GM23248 (cell line): Measurements from ENCODE around the gene IGF2BP1. TPM values are rescaled to one million over a fixed set of nuclear protein-coding genes. Genes with fewer than 3 reads are reported as not detected.

ENCODE experiments used
- DNase-seq: peaks from one replicate; pipeline ENCODE4 v3.0.0-alpha.2; 2015
- H2AFZ ChIP-seq: fragments of 200-600 bp; sonication (generic); 2 replicates; pipeline ENCODE4 v1.6.1; 2016; ENCODE audit warnings: antibody characterized with exemption
- H3F3A ChIP-seq: fragments of 200-600 bp; sonication (generic); 2 replicates; pipeline ENCODE4 v1.6.1; 2016; ENCODE audit warnings: mild to moderate bottlenecking, antibody characterized with exemption, mixed run types; ENCODE audit not compliant: insufficient read depth
- H3K27ac ChIP-seq: fragments of 200-600 bp; sonication (generic); 2 replicates; pipeline ENCODE4 v1.5.1; 2016; ENCODE audit warnings: mild to moderate bottlenecking
- H3K27me3 ChIP-seq: fragments of 200-600 bp; sonication (generic); replicated peaks from 2 replicates; pipeline ENCODE4 v1.6.1; 2016; ENCODE audit warnings: mild to moderate bottlenecking; ENCODE audit not compliant: insufficient read depth
- H3K36me3 ChIP-seq: fragments of 200-600 bp; sonication (generic); 2 replicates; pipeline ENCODE4 v1.6.1; 2016; ENCODE audit warnings: low read depth, mild to moderate bottlenecking
- H3K4me1 ChIP-seq: fragments of 200-600 bp; sonication (generic); 2 replicates; pipeline ENCODE4 v1.6.1; 2016; ENCODE audit warnings: mild to moderate bottlenecking; ENCODE audit not compliant: insufficient read depth
- H3K4me2 ChIP-seq: fragments of 200-600 bp; sonication (generic); one replicate; pipeline ENCODE4 v1.6.1; 2016; ENCODE audit warnings: mild to moderate bottlenecking; ENCODE audit not compliant: unreplicated experiment
- H3K4me3 ChIP-seq: fragments of 200-600 bp; sonication (generic); 2 replicates; pipeline ENCODE4 v1.5.1; 2016; ENCODE audit warnings: mild to moderate bottlenecking
- H3K79me2 ChIP-seq: fragments of 200-600 bp; sonication (generic); 2 replicates; pipeline ENCODE4 v1.6.1; 2016; ENCODE audit warnings: mild to moderate bottlenecking; ENCODE audit not compliant: insufficient read depth
- H3K9ac ChIP-seq: fragments of 200-600 bp; sonication (generic); 2 replicates; pipeline ENCODE4 v1.6.1; 2016; ENCODE audit warnings: mild to moderate bottlenecking
- H3K9me2 ChIP-seq: fragments of 200-600 bp; sonication (generic); 2 replicates; pipeline ENCODE4 v1.6.1; 2016; ENCODE audit warnings: mixed run types, mild to moderate bottlenecking, moderate library complexity; ENCODE audit not compliant: insufficient read depth
- H3K9me3 ChIP-seq: fragments of 200-600 bp; sonication (generic); one replicate; pipeline ENCODE4 v1.6.1; 2017; ENCODE audit warnings: low read depth
- H4K20me1 ChIP-seq: fragments of 200-600 bp; sonication (generic); 2 replicates; pipeline ENCODE4 v1.6.0; 2016; ENCODE audit not compliant: insufficient read depth
- EZH2 ChIP-seq: fragments of 200-600 bp; sonication (generic); IDR thresholded peaks from 2 replicates; pipeline ENCODE4 v1.6.1; 2018; ENCODE audit warnings: antibody characterized with exemption, mild to moderate bottlenecking; ENCODE audit not compliant: insufficient read depth, poor library complexity, severe bottlenecking
- EZH2phosphoT487 ChIP-seq: fragments of 200-600 bp; sonication (generic); IDR thresholded peaks from 2 replicates; pipeline ENCODE4 v1.6.1; 2018; ENCODE audit warnings: antibody characterized with exemption, moderate library complexity, mild to moderate bottlenecking, low read depth; ENCODE audit not compliant: insufficient read depth
- WGBS, 2 experiments: methylation state at CpG; one replicate each; pipeline ENCODE4 v1.1.6; 2015 to 2017; ENCODE audit warnings: low lambda C conversion rate in 2 of 2, low coverage in 1 of 2; ENCODE audit errors: missing lambda C conversion rate in 2 of 2; 5-methylcytosine and 5-hydroxymethylcytosine counted together
- in situ Hi-C: fragments of 300-500 bp; cut with MboI; formaldehyde crosslinking; loops from 2 replicates; pipeline ENCODE4 v1.15.0; 2020
- polyA plus RNA-seq: library from polyadenylated mRNA; unstranded; fragments of >200 nt; fragmentation: Nextera tagmentation; extraction: Ambion mirVana; gene quantifications from 2 replicates; pipeline ENCODE4 v1.2.1, GENCODE V29; 2016
- total RNA-seq: library from RNA; depleted of rRNA; stranded (reverse); fragments of >200 nt; shearing (Covaris generic); gene quantifications from 2 replicates; pipeline ENCODE4 v1.2.3, GENCODE V29; 2014

Gene IGF2BP1
- total and polyA plus RNA-seq, 2 experiments from 2014 or later, result 4.3 to 8.1 TPM

DNA sequence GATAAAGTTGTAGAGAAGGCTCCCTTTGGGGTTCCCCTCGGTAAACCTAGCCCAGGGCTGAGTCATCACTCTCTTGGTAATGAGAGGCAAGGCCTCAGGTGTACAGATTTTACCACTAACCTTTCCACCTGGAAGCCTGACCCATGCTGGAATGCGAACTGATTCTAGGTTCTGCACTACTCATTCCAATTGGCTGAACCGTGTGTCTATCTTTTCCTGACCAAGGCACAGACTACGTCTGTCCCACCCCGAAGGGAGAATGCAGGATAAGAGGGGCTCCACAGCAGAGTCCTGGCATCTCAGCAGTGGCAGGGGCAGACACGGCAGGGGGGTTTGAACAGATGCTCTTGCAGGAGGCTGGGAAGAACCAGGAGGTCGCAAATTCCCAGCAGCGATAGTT, 70.0 kb downstream of the IGF2BP1 start:
- no peaks in the 10 kb centered on the region for H3F3A ChIP-seq
- H3K4me3 ChIP-seq, result no peak overlapping the region
- no peaks in the 10 kb centered on the region for H3K9me2 ChIP-seq
- H3K27me3 ChIP-seq, result no peaks in the 10 kb centered on the region
- no peaks in the 10 kb centered on the region for H4K20me1 ChIP-seq
- in situ Hi-C loops, result no loop called here
- WGBS, 2 experiments, result 55 to 60% methylated on average over 8 of the region's 8 CpGs
- H3K4me2 ChIP-seq, result no peak overlapping the region
- H3K36me3 ChIP-seq, result no peaks in the 10 kb centered on the region
- H2AFZ ChIP-seq, result no peak overlapping the region
- H3K9me3 ChIP-seq, result no peaks in the 10 kb centered on the region
- no peak overlapping the region for H3K27ac ChIP-seq
- no peaks in the 10 kb centered on the region for H3K4me1 ChIP-seq
- TF ChIP-seq EZH2phosphoT487 (no peak), EZH2 (no peak)
- no peak overlapping the region for H3K9ac ChIP-seq
- H3K79me2 ChIP-seq, result no peaks in the 10 kb centered on the region
- no peak for DNase-seq

DNA sequence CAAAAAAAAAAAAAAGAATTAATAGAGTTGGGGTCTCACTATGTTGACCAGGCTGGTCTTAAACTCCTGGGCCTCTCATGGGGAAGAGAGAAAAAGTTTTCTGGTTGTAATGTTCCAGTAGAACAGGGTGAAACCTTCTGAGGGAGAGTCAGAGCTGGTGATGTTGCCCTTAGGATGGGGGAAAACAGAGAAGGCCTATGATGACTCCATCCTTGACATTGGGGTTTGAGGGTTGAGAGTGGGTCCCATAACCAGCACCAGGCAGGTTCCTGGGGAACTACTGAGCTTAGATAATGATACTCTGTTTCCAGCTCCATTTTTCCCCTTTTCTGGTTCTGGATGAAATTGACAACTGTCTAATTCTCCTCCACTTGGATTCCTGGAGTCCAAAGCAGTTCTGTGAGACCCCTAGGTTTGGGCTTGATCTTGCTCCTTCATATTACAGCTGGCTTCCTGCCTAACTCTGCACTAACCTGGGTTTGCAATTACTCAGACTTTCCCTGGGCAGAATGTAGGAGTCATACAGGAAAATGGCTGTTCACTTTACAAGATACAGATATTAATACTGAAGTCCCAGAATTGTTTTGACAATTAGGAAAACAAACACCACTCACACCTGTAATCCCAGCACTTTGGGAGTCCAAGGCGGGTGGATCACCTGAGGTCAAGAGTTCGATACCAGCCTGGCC, 72.5 kb downstream of the IGF2BP1 start:
- Histone ChIP-seq H3K4me1 (no peaks in the 10 kb centered on the region), H4K20me1 (no peaks in the 10 kb centered on the region), H3K9me3 (no peaks in the 10 kb centered on the region), H3K4me3 (no peak overlapping the region), H3K9ac (no peak overlapping the region), H3K79me2 (no peaks in the 10 kb centered on the region), H3K27me3 (no peaks in the 10 kb centered on the region), H3F3A (no peaks in the 10 kb centered on the region), H3K4me2 (no peak overlapping the region), H3K27ac (no peak overlapping the region), H2AFZ (no peak overlapping the region), H3K9me2 (no peaks in the 10 kb centered on the region), H3K36me3 (no peaks in the 10 kb centered on the region)
- in situ Hi-C loops, result no loop called here
- peak; percentile 33 for DNase-seq
- WGBS, 2 experiments, result 46 to 60% methylated on average over 2 of the region's 2 CpGs
- TF ChIP-seq EZH2, result no peak
- TF ChIP-seq EZH2phosphoT487, result no peak

DNA sequence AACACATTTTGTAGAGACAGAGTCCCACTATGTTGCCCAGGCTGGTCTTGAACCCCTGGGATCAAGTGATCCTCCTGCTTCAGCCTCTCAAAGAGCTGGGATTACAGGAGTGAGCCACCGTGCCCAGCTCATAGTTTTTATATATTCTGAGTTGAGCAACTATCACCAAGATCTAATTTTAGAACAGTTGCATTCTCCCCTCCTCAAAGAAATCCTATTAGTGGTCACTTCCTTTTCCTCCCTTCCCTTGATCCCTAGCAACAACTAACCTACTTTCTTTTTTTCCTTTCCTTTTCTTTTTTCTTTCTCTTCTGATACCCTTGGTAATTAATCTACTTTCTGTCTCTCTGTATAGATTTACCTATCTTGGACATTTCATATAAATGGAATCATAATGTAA, 73.9 kb downstream of the IGF2BP1 start:
- peak; percentile 8 for DNase-seq
- H3K36me3 ChIP-seq, result no peaks in the 10 kb centered on the region
- H3K9me2 ChIP-seq, result no peaks in the 10 kb centered on the region
- no peaks in the 10 kb centered on the region for H3K27me3 ChIP-seq
- peaks cover 1% of the 10 kb centered on the region; the same call in 1 of the 2 replicates for H3F3A ChIP-seq
- H3K4me1 ChIP-seq, result no peaks in the 10 kb centered on the region; the same call in 1 of the 2 replicates
- no peak overlapping the region for H3K4me2 ChIP-seq
- no peak for TF ChIP-seq EZH2phosphoT487
- TF ChIP-seq EZH2, result no peak
- no peak overlapping the region for H3K27ac ChIP-seq
- no peak overlapping the region for H2AFZ ChIP-seq
- H3K9me3 ChIP-seq, result no peaks in the 10 kb centered on the region
- no peaks in the 10 kb centered on the region for H3K79me2 ChIP-seq
- no peaks in the 10 kb centered on the region for H4K20me1 ChIP-seq
- 48 to 75% methylated on average over 1 of the region's 1 CpG for WGBS, 2 experiments
- in situ Hi-C loops, result no loop called here
- H3K4me3 ChIP-seq, result no peak overlapping the region
- no peak overlapping the region for H3K9ac ChIP-seq

DNA sequence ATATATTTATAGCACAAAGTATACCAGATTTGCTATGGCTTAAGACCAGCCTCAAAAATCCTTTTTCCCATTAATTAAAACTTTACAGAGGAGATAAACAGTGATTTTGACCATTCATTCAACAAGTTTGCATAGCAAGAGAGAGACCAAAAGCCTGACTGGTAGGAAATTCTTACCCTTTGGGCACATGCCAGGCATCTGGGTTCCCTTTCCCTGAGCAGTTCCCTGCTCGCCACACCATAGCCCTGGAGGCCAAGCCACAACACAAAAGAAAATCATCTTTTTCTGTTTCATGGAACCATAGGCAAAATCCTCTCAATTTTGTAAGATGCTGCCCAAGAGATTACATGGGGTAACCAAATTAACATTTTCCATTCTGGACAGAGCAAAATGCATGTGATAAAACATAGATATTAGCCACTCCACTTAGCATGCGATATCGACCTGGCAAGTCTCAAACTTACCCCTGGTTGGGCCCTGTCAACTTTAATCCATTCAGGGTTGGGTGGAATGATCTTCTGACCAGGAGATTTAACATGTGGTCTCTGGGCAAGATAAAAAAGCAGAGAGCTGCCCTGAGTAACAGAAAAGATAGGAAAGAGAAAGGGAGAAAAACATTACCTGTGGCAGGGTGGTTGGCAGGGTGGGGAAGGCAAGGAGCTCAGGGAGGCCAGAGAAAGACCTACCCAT, 77.8 kb downstream of the IGF2BP1 start:
- TF ChIP-seq EZH2, result no peak
- no peak for TF ChIP-seq EZH2phosphoT487
- Histone ChIP-seq H3K27ac (no peak overlapping the region), H3K27me3 (peaks cover 5% of the 10 kb centered on the region; the same call in 1 of the 2 replicates), H3K4me2 (no peak overlapping the region), H3F3A (peaks cover 9% of the 10 kb centered on the region; the same call in 1 of the 2 replicates), H3K4me1 (peaks cover 7% of the 10 kb centered on the region), H4K20me1 (no peaks in the 10 kb centered on the region), H3K79me2 (no peaks in the 10 kb centered on the region), H2AFZ (no peak overlapping the region), H3K9me3 (no peaks in the 10 kb centered on the region), H3K36me3 (no peaks in the 10 kb centered on the region), H3K9me2 (no peaks in the 10 kb centered on the region), H3K4me3 (no peak overlapping the region), H3K9ac (no peak overlapping the region)
- DNase-seq, result no peak
- 83 to 85% methylated on average over 3 of the region's 3 CpGs for WGBS, 2 experiments
- in situ Hi-C loops, result no loop called here
